SK-N-MC (cell line): ENCODE data around the gene TMEM144.

Experiments used
- EZH2 ChIP-seq: fragments of 200-600 bp; sonication (generic); IDR thresholded peaks from one replicate; pipeline ENCODE4 v1.6.1; 2017; ENCODE audit warnings: antibody characterized with exemption
- FOXP2 ChIP-seq: optimal IDR thresholded peaks from 2 replicates; pipeline ENCODE3; 2011; ENCODE audit warnings: mild to moderate bottlenecking, moderate library complexity; ENCODE audit not compliant: insufficient read depth; ENCODE audit errors: extremely low read length, control extremely low read depth
- POLR2AphosphoS5 ChIP-seq: IDR thresholded peaks from 2 replicates; pipeline ENCODE4 v1.6.1; 2012; ENCODE audit warnings: mild to moderate bottlenecking, low read depth, low read length, borderline replicate concordance

DNA sequence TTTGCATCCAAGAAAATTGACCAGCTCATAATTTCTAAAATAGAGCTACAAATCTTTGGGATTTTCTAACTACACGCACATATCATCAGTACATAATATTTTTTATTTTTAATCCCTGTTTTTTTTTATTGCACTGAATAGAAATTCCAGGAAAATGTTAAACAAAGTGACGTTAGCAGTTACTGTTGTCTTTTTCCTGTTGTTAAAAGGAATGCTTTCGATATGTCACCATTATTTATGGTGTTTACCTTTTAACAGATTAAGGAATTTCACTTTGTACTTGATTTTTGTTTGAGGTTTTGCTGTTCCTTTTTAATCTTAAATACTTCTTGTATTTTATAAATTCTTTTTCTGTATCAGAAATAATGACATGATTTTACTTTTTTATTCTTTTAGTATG is 89.7 kb downstream of the TMEM144 start:
- TF ChIP-seq EZH2: no peak
- no peak for TF ChIP-seq POLR2AphosphoS5
- TF ChIP-seq FOXP2: no peak
